COLO668 (cell line): Measurements from ENCODE around the gene CTDP1.
"Not testable (repeated sequence)": the region's sequence is repeated elsewhere in the genome, so short reads cannot be mapped to it uniquely, and the experiment has no call there.

Experiments
- DNase-seq: peaks from one replicate; lab custom pipeline; 2025; ENCODE audit not compliant: unreplicated experiment; lab: John Stamatoyannopoulos, UW

The CTDP1 gene

DNA sequence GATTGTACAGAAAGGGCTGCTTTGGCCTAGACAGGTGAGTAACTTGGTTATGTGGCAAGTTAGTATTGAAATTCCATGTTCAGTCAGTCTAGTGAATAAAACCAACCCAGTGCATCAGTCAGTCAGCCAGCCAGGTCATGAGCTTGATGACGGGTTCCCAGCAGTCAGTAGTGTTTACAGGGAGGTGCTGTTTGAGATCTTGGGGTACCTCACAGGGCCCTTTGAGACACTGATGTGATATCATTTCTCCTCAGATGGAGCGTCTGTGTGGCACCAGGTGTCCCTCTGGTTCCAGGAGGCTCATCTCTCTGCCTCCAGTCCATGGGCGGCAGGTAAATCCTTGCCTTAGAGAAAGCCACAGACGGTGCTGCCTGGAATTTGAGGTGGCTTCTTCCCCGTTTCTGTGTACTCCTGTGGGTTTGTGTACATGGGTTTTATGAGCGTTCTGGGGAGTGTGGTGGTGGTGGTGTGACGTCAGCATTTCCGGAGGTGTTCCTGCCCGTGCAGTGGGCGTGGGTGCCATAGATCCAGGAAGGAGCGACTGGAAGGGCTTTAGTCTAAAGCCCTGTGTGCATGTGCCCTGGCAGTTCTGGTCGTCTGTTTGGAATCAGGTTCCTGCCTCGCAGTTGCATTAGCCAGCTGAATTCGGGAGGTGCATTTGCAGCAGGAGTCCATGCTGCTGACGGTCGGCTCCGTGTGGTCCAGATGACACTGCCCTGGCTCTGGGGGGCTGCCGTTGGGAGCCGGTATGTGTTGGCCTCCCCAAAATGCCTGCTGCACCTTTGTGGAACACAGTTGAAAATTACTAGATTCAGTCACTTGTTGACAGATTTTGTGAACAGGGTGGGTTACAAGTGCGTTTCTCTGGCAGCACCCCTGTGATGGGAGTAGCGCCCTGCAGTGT, 2.1 kb downstream of the CTDP1 start:
- DNase-seq, result peak; percentile 15

GRCh38 chr18:79682481-79682880, 2.9 kb downstream of the CTDP1 start:
- DNase-seq, result no peak

DNA sequence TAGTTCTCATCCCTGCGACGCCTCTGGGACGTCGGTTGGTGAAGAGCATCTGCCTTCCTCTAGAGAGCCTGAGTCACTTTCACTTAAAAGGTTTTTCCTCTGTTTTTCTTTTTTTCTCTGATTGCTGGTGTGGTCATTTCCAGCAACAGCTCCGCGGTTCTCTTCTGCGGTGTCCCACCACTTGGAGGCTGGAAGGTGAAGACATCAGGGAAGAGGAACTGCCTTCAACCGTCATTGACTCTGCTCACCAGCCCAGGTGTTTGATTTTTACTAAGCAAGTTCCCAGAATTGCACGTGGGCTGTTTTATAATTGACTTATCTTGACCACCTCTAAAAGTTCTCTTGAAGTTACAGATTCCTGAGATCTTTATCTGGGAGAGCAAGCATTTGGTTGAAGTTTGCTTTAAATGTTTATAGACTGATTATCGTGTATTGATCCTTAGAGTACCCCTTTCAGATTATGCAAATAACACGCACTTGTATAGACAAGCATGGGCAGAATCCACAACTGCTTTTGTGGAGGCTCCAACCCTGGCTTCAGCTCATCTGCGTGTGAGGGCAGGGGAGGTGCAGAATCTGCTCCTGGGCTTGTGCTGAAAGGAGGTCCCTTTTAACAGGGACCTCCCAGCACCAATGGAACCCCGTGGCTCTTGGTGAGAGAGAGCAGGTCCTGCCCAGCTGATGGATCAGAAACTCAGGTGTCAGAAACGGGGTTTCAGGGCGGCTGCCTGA, 3.5 kb downstream of the CTDP1 start:
- no peak for DNase-seq

DNA sequence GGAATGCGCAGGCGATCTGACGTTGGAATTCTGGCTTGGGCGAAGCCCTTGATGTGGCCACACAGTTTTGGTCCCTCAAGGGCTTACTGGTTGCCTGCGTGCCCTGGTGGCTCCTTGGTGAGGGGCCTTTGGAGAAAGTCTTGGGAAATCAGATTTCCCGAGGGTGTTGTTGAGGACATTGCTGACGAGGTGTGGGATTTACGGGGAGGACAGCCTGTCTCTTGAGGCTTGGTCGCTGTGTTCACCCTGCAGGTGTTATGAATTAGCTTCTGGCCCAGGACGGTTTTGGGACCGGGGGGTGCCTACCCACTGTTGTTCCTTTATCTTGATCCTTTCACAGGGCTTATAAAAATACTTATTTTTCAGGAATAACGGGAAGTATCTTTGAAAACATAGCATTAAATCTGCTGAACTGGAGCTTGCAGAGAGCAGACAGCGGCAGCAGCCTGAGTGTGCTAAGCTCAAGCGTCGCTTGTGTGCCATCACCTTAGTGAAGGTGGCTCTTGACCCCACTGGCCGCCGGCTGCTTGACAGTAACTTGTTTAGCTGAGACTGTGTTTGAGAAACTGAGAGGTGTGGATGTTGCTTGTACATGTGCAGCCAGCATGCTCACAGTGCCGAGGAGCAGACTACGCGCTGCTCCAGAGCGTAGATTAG, 4.2 kb downstream of the CTDP1 start:
- no peak for DNase-seq

DNA sequence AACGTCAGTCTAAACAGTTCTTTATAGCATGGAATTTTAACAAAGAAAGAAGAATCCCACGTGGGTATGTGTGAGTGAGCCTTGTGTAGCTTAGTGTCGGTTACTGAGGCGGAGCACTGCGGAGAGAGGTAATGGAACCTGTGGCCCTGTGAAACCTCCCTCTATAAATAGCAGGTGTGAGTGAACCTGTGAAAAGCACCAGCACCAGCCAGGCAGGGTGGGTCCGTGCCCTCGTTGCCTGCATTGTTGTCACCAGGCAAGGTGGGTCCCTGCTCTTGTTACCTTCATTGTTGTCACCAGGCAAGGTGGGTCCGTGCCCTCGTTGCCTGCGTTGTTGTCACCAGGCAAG, 4.7 kb downstream of the CTDP1 start:
- no peak for DNase-seq

- DNase-seq, result no peak
Observed at GRCh38 chr18:79684787-79685186, 5.2 kb downstream of the CTDP1 start.

DNA sequence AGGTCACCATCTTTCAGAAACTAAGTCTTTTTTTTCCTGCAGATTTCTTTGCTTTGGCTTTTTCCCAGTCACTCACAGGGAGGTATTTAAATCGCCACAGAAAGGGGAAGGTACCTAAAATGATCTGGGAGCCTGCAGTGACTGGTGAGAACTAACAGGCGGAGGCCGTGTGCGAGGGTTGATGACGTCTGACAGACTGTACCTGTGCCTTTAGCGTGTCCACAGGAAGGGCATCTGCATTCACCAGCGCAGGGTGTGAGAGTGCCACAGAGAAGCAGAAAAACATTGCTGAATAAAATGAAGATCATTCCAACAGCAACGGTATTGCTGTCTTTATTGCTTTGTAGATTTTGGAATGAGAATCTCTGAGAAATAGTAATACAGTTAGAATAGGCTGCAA, 5.7 kb downstream of the CTDP1 start:
- no peak for DNase-seq

DNA sequence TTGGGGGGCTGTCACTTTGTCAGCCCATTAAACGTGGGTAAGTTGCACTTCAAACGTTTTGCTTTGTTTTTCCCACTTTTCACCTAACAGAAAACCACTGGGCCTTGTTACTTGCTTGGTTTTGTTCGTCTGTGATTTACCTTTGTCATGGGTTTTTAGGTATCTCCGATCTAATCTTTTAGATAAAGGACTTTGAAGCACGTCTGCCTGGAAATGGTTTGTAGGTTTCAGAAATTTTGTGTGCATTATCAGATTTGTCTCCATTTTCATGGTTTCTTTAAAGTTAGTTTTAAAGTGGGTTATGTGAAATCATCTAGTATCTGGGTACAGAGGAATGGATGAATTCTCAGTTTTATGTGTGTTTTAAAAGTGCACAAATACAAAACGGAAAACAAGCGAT, 6.4 kb downstream of the CTDP1 start:
- DNase-seq, result no peak

DNA sequence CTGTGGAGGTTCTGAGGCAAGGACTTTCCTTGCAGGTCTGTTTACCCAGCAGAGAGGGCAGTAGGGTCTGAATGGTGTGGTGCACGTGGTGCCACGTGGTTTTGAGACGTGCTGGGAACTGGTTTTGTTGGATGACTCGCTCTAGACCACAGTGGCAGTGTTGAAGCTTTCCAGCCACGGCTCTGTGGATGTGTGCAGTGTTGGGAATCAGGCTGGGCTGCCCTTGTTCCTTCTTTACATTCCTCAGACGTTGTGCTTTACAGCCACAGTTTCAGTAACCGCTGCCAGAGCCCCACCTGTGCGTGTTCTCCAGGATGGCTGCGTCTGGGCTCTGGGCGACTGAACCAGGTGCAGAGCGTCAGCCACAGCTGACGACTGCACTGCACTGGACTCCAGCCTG, 8.2 kb downstream of the CTDP1 start:
- DNase-seq, result no peak

- no peak for DNase-seq
Observed at GRCh38 chr18:79690071-79690470, 10.5 kb downstream of the CTDP1 start.

DNA sequence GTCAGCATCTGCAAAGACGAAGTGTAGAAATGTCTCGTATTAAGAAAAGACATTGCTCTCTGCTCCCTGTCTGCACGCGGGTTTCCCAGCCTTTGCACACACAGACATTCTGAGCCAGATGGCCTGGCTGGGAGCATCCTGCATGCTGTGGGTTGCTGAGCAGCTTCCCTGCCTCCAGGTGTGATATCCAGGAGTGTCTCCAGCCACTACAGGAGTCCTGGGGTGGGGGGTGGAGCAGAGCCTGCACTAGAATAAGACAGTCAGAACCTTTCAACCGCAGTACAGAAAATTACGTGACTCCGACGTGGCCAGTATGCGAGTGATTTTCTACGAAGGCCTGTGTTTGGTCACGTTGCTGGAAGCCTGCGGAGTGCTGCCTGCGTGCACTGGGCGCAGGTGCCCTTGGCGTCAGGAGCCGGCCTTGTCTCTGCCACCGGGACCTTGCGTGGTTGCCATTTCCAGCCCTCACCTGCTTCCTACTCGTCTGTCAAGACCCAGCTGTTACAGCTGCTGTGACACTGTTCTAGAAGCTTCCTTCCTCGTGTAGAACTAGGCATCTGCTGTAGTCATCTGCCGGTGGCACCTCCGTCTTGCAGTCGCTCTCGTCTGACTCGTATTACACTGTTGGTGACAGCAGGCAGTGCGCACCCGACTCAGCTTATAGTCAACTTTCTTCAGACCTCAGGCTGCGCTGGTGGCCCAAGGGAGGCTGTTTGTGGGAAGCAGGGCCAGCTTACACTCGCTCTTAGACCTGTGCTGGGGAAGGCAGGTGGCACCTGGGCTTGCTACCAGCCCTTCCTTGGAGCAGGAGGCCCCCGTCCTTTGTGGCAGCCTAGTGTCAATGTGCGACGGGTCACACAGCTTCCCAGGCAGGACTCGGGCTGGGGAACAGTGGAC, 11.2 kb downstream of the CTDP1 start:
- DNase-seq, result no peak

DNA sequence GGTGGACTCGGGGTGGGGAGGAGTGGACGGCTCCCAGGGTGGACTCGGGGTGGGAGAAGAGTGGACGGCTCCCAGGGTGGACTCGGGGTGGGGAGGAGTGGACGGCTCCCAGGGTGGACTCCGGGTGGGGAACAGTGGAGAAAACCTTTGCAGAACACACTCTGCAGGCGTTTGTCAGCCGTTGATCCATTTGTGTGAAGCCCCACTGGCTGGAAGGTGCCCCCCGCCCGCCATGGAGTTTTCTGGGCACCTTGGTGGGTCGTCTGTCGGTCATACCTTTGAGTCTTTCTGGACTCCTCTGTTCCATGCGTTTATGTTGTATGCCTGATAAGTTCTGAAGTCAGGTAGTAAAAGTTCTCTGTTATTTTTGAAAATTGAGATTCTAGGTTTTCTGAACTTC, 12.5 kb downstream of the CTDP1 start:
- no peak for DNase-seq

DNA sequence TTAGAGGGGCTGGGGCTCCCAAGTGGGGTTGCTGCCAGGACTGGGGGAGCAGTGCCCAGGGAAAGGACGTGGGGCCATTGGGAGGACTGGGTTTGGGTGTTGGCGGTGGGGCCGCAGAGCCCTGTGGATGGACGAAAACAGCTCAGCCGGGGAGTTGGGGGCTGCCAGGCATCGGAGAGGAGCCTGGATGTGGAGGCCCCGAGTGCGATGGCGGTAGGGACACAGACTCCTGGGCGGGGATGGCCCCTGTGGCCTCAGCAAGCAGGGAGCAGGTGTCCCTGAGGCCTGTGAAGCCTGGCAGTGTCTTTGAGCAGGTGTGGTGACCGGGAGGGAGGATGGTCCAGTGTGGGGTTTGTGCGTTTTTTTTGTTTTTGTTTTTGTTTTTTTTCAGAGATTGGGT, 13.3 kb downstream of the CTDP1 start:
- DNase-seq, result peak; percentile 20

GRCh38 chr18:79693561-79694205, 14.1 kb downstream of the CTDP1 start:
- DNase-seq, result no peak

DNA sequence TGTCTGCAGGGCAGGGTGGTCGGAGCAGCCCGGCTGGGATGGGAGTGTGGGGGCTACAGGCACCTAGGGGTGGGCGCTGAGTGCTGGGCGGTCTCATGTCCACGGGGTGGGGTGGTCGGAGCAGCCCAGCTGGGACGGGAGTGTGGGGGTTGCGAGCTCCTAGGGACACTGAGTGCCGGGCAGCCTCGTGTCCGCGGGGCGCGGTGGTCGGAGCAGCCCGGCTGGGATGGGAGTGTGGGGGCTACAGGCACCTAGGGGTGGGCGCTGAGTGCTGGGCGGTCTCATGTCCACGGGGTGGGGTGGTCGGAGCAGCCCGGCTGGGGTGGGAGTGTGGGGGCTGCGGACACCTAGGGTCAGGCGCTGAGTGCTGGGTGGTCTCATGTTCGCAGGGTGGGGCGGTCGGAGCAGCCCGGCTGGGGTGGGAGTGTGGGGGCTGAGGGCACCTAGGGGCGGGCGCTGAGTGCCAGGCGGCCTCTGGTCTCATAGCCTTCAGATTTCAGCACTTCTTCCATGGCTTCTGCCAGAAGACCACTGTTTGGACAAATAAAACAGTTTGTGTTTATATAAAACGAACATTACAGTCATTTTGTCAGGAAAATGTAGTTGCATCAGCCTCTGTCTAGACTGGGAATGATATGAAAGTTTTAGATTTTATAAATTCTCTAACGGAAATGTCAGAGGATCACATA, 14.7 kb downstream of the CTDP1 start:
- DNase-seq, result not testable (repeated sequence)

- no peak for DNase-seq
Observed at GRCh38 chr18:79694895-79695213, 15.3 kb downstream of the CTDP1 start.

GRCh38 chr18:79695269-79695668, 15.7 kb downstream of the CTDP1 start:
- DNase-seq, result no peak

DNA sequence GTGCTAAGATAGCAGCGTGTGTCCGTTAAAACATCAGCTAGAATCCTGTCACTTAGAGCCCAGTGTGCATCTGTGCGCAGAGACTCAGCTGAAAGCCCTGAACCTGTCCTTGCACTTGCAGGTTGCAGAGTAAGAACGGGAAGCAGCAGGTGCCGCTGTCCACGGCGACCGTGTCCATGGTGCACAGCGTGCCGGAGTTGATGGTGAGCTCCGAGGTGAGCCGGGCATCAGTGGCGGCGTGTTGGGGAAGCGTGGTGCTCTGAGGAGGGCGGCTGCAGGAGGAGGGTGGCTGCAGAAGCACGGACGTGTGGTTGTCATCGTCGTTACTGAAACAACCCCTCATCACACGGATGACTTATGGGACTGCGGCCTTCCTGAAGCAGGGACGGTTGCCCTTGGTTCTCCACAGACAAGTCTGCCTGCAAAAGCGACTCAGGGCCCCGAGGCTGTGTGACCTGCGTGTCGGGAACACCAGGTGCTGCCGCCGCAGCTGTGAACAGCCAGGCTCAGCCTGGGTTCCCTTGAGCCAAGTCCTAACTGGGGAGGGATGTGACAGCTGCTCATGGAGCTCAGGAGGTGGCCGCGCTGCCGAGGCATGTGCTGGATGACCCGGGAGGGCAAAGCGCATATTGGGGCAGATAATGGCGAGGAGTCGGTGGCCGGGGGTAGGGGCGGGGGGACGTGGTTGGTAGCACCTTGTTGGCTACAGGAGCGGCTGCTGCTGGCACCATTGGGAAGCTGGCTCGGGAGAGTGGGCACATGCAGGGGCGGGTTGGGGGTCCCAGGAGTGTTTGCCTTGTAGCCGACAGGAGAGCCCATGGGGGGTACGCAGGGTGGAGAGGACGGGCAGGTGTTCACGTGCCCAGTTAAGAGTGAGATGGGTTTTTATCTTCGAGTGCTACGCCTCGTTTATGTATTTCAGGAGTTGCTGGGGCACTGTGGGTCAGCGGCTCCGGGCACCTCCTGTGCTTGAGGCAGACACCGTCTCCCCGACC, 16.6 kb downstream of the CTDP1 start:
- no peak for DNase-seq

- DNase-seq, result no peak
Observed at GRCh38 chr18:79697178-79697577, 17.6 kb downstream of the CTDP1 start.
